Uterus (tissue), 4 donors: ENCODE results near the gene NOX5. TPM values are rescaled to one million over a fixed set of nuclear protein-coding genes. Genes with fewer than 3 reads are reported as not detected.
A peak's percentile ranks its signal among the peaks of the same experiment; 100 is the strongest.

Source experiments
- DNase-seq, 2 donors: peaks; one replicate each; pipeline ENCODE4 v3.0.0-alpha.2; 2019 to 2020
- H3K27ac ChIP-seq, 2 donors: fragments of 200-600 bp; sonication (generic); 1 replicate in 1 of 2; 2 replicates in 1 of 2; pipeline ENCODE4 v1.5.1; 2016 to 2018
- H3K27me3 ChIP-seq, 2 donors: fragments of 200-600 bp; sonication (generic); one replicate each; pipeline ENCODE4 v1.5.1; 2018 to 2019; ENCODE audit warnings: control low read depth in 1 of 2
- H3K36me3 ChIP-seq, 2 donors: fragments of 200-600 bp; sonication (generic); one replicate each; pipeline ENCODE4 v1.5.1; 2019; ENCODE audit warnings: control low read depth in 1 of 2
- H3K4me1 ChIP-seq, 2 donors: fragments of 200-600 bp; sonication (generic); one replicate each; pipeline ENCODE4 v1.5.1; 2018 to 2019; ENCODE audit warnings: control low read depth in 1 of 2
- H3K4me3 ChIP-seq, 2 donors: fragments of 200-600 bp; sonication (generic); 1 replicate in 1 of 2; 2 replicates in 1 of 2; pipeline ENCODE4 v1.5.1; 2018 to 2019; ENCODE audit warnings: mild to moderate bottlenecking in 1 of 2
- H3K9me3 ChIP-seq, 2 donors: fragments of 200-600 bp; sonication (generic); one replicate each; pipeline ENCODE4 v1.5.1; 2019; ENCODE audit warnings: control low read depth in 1 of 2
- CTCF ChIP-seq, 4 experiments: fragments of 200-600 bp in 2 of 4; fragments of 450-650 bp in 2 of 4; sonication (generic) in 2 of 4; IDR thresholded peaks; one replicate each; pipeline ENCODE4 v1.5.1; 2016 to 2019; ENCODE audit warnings: antibody characterized with exemption in 4 of 4, mild to moderate bottlenecking in 2 of 4, moderate library complexity in 1 of 4
- POLR2A ChIP-seq, 2 donors: fragments of 450-650 bp; IDR thresholded peaks; one replicate each; pipeline ENCODE4 v1.6.1; 2016; ENCODE audit warnings: antibody characterized with exemption in 2 of 2, mild to moderate bottlenecking in 1 of 2, moderate library complexity in 1 of 2
- intact Hi-C: fragments of 100-400 bp; cut with DNase I; formaldehyde crosslinking; loops from one replicate; pipeline ENCODE4 v1.15.1; 2023; ENCODE audit warnings: low total_unique reads
- total RNA-seq, 4 donors: library from RNA; depleted of rRNA in 3 of 4; stranded (reverse); fragments of >200 nt in 3 of 4; gene quantifications; one replicate each; pipeline versions ENCODE4 v1.1.0 to v1.2.4, GENCODE V29; 2014 to 2023
- donor health status: DM: yes; HTN: yes; CAD: no.

Gene NOX5
- total RNA-seq, 4 donors from 2014 or later, result 0.21 to 0.52 TPM; not detected in 2

- no peak overlapping the region for H3K4me3 ChIP-seq
- no peak for DNase-seq
- intact Hi-C loops, result no loop called here
- H3K27ac ChIP-seq, result peak overlapping the region in 1 of 2 donors; percentile 65
- H3K27me3 ChIP-seq, result no peaks in the 10 kb centered on the region
- H3K9me3 ChIP-seq, result no peaks in the 10 kb centered on the region
- no peak for TF ChIP-seq POLR2A (IDR thresholded peaks at IDR 0.05)
- no peak for TF ChIP-seq CTCF (IDR thresholded peaks at IDR 0.05)
- no peaks in the 10 kb centered on the region for H3K36me3 ChIP-seq
- H3K4me1 ChIP-seq, result peaks cover 0 to 3% of the 10 kb centered on the region in 2 donors
These were observed 66.1 kb downstream of the NOX5 start for GRCh38 chr15:69080295-69081248.

- Histone ChIP-seq H3K4me1 (peaks cover 0 to 3% of the 10 kb centered on the region in 2 donors), H3K27ac (peak overlapping the region; percentile 65 to 74), H3K4me3 (no peak overlapping the region), H3K27me3 (no peaks in the 10 kb centered on the region), H3K9me3 (no peaks in the 10 kb centered on the region), H3K36me3 (no peaks in the 10 kb centered on the region)
- TF ChIP-seq CTCF (IDR thresholded peaks at IDR 0.05) (no peak), POLR2A (IDR thresholded peaks at IDR 0.05) (no peak)
- peak; percentile 63 to 82 for DNase-seq
- intact Hi-C loops, result no loop called here
These were observed 67.0 kb downstream of the NOX5 start for GRCh38 chr15:69081310-69082004.

- no peak for TF ChIP-seq CTCF (IDR thresholded peaks at IDR 0.05)
- no peak for TF ChIP-seq POLR2A (IDR thresholded peaks at IDR 0.05)
- H3K36me3 ChIP-seq, result no peaks in the 10 kb centered on the region
- peaks cover 0 to 3% of the 10 kb centered on the region in 2 donors for H3K4me1 ChIP-seq
- H3K27ac ChIP-seq, result peak overlapping the region; percentile 65 to 74
- no peaks in the 10 kb centered on the region for H3K27me3 ChIP-seq
- no peak overlapping the region for H3K4me3 ChIP-seq
- intact Hi-C loops, result no loop called here
- H3K9me3 ChIP-seq, result no peaks in the 10 kb centered on the region
- peak; percentile 29 to 40 for DNase-seq
These were observed 67.6 kb downstream of the NOX5 start for GRCh38 chr15:69082021-69082502.

GRCh38 chr15:69082554-69082953, 68.1 kb downstream of the NOX5 start:
- Histone ChIP-seq H3K36me3 (no peaks in the 10 kb centered on the region), H3K4me1 (peaks cover 0 to 3% of the 10 kb centered on the region in 2 donors), H3K9me3 (no peaks in the 10 kb centered on the region), H3K4me3 (no peak overlapping the region), H3K27me3 (no peaks in the 10 kb centered on the region), H3K27ac (peak overlapping the region; percentile 65 to 74)
- intact Hi-C loops, result no loop called here
- TF ChIP-seq CTCF (IDR thresholded peaks at IDR 0.05) (no peak), POLR2A (IDR thresholded peaks at IDR 0.05) (no peak)
- DNase-seq, result no peak
